Neuron (in vitro differentiated cells): ENCODE measurements around the gene TIPIN.
"Not testable (repeated sequence)": the region's sequence is repeated elsewhere in the genome, so short reads cannot be mapped to it uniquely, and the experiment has no call there.

ENCODE experiments used
- H2AFZ ChIP-seq: one replicate; pipeline ENCODE4 v1.6.1; 2013; ENCODE audit warnings: low read depth, mild to moderate bottlenecking, inconsistent platforms, low read length, moderate library complexity
- H3K27me3 ChIP-seq: one replicate; pipeline ENCODE4 v1.6.1; 2013; ENCODE audit warnings: low read length; ENCODE audit not compliant: insufficient read depth
- H3K36me3 ChIP-seq: one replicate; pipeline ENCODE4 v1.6.1; 2013; ENCODE audit warnings: low read length; ENCODE audit not compliant: insufficient read depth
- H3K4me1 ChIP-seq: one replicate; pipeline ENCODE4 v1.6.1; 2013; ENCODE audit warnings: low read length; ENCODE audit not compliant: insufficient read depth
- H3K4me3 ChIP-seq: 2 replicates; pipeline ENCODE4 v1.5.1; 2013; ENCODE audit warnings: mild to moderate bottlenecking, low read length, moderate library complexity
- H3K9me3 ChIP-seq: one replicate; pipeline ENCODE4 v1.6.1; 2013; ENCODE audit warnings: low read length

The TIPIN gene

GRCh38 chr15:66393037-66393436 lies 36.6 kb upstream of the TIPIN start:
- H3K9me3 ChIP-seq, H2AFZ ChIP-seq, H3K36me3 ChIP-seq: not testable (repeated sequence)

DNA sequence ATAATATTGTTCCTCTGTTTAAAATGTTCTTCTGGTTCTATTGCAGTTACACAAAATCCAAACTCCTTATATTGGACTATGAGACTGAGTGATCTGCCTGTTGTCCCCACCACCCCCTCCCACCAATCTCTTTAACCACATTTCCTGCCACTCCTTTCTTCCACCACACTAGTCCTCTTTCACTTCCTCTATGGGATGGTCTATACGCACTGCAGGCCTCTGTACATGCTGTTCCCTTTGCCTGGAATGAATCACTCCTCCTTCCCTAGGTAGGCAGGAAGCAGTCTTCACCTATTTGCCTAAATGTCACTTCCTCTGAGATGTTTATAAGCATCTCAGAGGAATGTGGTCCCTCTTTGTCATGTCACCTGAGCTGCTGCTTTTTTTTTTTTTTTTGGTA lies 34.2 kb upstream of the TIPIN start:
- no peaks in the 10 kb centered on the region for H3K9me3 ChIP-seq
- no peaks in the 10 kb centered on the region for H3K27me3 ChIP-seq
- H3K36me3 ChIP-seq = peaks cover 2% of the 10 kb centered on the region
- no peak overlapping the region for H3K4me3 ChIP-seq
- no peak overlapping the region for H2AFZ ChIP-seq
- peaks cover 10% of the 10 kb centered on the region for H3K4me1 ChIP-seq

More at GRCh38 chr15:66393037-66393436, 36.6 kb upstream of the TIPIN start:
- not testable (repeated sequence) for H3K27me3 ChIP-seq, H3K4me1 ChIP-seq, H3K4me3 ChIP-seq

- Histone ChIP-seq H3K36me3 (no peaks in the 10 kb centered on the region), H3K4me3 (no peak overlapping the region)
Observed at GRCh38 chr15:66389859-66390381, 33.4 kb upstream of the TIPIN start.

GRCh38 chr15:66389098-66389858 lies 32.8 kb upstream of the TIPIN start:
- Histone ChIP-seq H2AFZ (no peak overlapping the region), H3K9me3 (no peaks in the 10 kb centered on the region), H3K36me3 (no peaks in the 10 kb centered on the region), H3K4me1 (peaks cover 10% of the 10 kb centered on the region), H3K4me3 (no peak overlapping the region), H3K27me3 (no peaks in the 10 kb centered on the region)

More at GRCh38 chr15:66389859-66390381, 33.4 kb upstream of the TIPIN start:
- Histone ChIP-seq H3K9me3 (no peaks in the 10 kb centered on the region), H3K4me1 (peaks cover 10% of the 10 kb centered on the region), H3K27me3 (no peaks in the 10 kb centered on the region), H2AFZ (no peak overlapping the region)

- Histone ChIP-seq H3K9me3 (no peaks in the 10 kb centered on the region), H3K27me3 (no peaks in the 10 kb centered on the region), H3K4me3 (peak overlapping the region; percentile 53), H3K4me1 (peaks cover 10% of the 10 kb centered on the region), H3K36me3 (no peaks in the 10 kb centered on the region), H2AFZ (no peak overlapping the region)
Observed at GRCh38 chr15:66388576-66388975, 32.1 kb upstream of the TIPIN start.

DNA sequence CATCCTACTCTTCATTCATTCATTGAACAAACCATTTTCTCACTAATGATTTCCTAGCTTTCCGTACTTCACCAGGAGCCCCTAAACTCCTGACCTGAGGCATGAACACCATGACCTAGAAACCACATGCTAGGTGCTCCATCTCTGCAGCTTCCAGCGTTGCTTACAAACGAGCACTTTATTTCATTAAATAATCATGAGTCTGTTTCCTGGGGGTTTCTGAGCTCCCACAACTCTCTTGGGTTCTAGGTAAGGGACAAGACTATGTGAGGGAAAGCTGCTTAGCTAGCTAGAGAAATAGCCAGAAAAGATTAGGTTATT lies 31.5 kb upstream of the TIPIN start:
- Histone ChIP-seq H3K36me3 (no peaks in the 10 kb centered on the region), H3K27me3 (no peaks in the 10 kb centered on the region), H3K4me3 (peak overlapping the region; percentile 53), H2AFZ (peak overlapping the region; percentile 37), H3K9me3 (no peaks in the 10 kb centered on the region), H3K4me1 (peaks cover 10% of the 10 kb centered on the region)

GRCh38 chr15:66387163-66388042 lies 30.9 kb upstream of the TIPIN start:
- Histone ChIP-seq H3K9me3 (no peaks in the 10 kb centered on the region), H3K27me3 (no peaks in the 10 kb centered on the region), H3K36me3 (no peaks in the 10 kb centered on the region), H3K4me1 (peaks cover 10% of the 10 kb centered on the region), H2AFZ (peak overlapping the region; percentile 37), H3K4me3 (peak overlapping the region; percentile 53)

DNA sequence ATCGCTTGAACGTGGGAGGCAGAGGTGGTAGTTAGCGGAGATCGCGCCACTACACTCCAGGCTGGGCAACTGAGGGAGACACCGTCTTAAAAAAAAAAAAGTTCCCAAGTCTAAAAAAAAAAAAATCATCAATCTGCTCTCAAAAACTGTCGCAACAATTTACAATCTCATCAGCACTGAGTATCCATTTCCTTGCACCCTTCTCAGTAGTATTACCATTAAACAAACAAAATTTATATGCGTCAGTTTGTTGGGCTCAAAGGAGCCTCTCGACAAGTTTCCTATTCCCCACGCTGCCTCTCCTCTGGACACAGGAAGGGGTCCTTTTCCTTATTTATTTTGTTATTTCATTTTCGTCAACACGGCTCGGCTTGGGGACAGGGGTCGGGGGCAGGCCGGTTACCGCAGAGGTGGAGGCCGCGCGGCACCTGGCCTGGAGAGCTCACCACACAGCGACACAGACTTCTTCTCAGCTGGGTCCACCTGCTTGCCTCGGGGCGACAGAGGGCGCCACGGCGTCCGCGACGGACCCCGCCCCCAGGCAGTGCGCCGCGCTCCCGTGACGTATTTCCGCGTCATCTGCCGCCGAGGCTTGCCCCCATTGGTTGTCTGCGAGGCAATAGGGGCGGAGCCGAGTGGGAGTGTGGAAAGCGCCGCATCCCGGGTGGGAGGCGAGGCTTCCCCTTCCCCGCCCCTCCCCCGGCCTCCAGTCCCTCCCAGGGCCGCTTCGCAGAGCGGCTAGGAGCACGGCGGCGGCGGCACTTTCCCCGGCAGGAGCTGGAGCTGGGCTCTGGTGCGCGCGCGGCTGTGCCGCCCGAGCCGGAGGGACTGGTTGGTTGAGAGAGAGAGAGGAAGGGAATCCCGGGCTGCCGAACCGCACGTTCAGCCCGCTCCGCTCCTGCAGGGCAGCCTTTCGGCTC lies 30.0 kb upstream of the TIPIN start, which contains the start of gene MAP2K1:
TSS of gene MAP2K1 (plus strand) at position 709 of the 920 bp plus-strand sequence. CDS start 436 bp downstream, outside the sequence.
- no peaks in the 10 kb centered on the region for H3K36me3 ChIP-seq
- H2AFZ ChIP-seq = peak within 1 kb of the TSS; percentile 80
- H3K9me3 ChIP-seq = no peaks in the 10 kb centered on the region
- peak within 1 kb of the TSS; percentile 53 for H3K4me3 ChIP-seq
- no peaks in the 10 kb centered on the region for H3K27me3 ChIP-seq
- peaks cover 10% of the 10 kb centered on the region for H3K4me1 ChIP-seq

- not testable (repeated sequence) for H3K4me3 ChIP-seq, H3K9me3 ChIP-seq, H3K36me3 ChIP-seq, H3K4me1 ChIP-seq, H3K27me3 ChIP-seq, H2AFZ ChIP-seq
Observed at GRCh38 chr15:66381376-66381775, 24.9 kb upstream of the TIPIN start.

DNA sequence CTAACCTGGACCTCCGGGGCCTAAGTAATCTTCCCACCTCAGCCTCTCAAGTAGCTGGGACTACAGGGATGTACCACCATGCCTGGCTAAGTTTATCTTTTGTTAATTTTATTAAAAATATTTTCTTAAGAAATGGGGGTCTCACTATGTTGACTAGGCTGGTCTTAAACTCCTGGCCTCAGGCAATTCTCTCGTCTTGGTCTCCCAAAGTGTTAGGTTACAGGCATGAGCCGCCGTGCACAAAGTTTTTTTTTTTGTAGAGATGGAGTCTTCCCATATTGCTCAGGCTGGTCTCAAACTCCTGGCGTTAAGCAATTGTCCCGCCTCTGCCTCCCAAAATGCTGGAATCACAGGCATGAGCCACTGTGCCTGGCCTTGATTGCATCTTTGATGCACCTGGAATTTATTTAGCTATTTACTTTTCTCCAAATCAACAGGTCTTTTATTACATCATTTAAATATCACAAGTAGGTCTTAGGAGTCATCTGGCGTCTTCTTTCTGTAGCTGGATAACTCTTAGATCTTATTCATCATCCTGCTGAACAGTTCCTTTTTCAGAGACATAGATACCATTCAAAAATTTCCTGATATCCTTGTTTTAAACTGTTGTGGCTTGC lies 22.4 kb upstream of the TIPIN start:
- Histone ChIP-seq H3K9me3 (no peaks in the 10 kb centered on the region), H3K36me3 (no peaks in the 10 kb centered on the region), H3K4me1 (no peaks in the 10 kb centered on the region), H3K27me3 (no peaks in the 10 kb centered on the region), H3K4me3 (no peak overlapping the region), H2AFZ (no peak overlapping the region)

- Histone ChIP-seq H3K36me3 (no peaks in the 10 kb centered on the region), H2AFZ (no peak overlapping the region), H3K4me1 (no peaks in the 10 kb centered on the region), H3K4me3 (no peak overlapping the region), H3K9me3 (peaks cover 2% of the 10 kb centered on the region), H3K27me3 (no peaks in the 10 kb centered on the region)
Observed at GRCh38 chr15:66374179-66374578, 17.7 kb upstream of the TIPIN start.
